Stimulated activated CD4-positive, alpha-beta T cell treated with anti-CD3 and anti-CD28 coated beads, Interleukin-4, amount 100 ng/mL, for 24 hours (primary cell): Measurements from ENCODE around the gene SYK.
"Not testable (repeated sequence)": the region's sequence is repeated elsewhere in the genome, so short reads cannot be mapped to it uniquely, and the experiment has no call there.

ENCODE experiments used
- DNase-seq: peaks from one replicate; pipeline ENCODE4 v3.0.0-alpha.2; 2020

The SYK gene

DNA sequence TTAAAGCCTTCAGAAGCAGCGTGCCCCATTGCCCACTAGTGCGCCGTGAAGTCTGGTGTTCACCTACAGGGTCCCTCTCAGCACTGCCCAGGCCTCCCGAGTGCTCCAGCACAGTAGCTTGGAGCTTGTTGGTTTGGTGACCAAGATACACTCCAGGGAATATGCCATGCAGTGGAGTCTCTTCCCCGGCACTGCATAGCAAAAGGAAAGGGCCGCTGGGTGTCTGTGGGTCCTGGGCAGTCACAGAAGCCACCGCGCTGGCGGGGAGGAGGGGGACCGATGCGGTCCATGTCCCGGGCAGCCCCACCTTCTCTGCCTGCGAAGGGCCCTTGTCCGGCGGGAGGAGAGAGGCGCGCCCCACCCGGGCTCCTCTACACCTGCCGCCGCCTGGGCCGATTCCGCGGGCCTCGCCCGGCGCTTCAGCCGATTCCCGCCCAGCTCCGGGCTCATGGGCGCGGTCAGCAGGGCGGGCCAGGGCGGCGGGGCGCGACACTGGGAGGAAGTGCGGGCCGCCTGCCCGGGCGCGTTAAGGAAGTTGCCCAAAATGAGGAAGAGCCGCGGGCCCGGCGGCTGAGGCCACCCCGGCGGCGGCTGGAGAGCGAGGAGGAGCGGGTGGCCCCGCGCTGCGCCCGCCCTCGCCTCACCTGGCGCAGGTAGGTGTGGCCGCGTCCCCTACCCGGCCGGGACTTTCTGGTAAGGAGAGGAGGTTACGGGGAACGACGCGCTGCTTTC lies at the start of gene SYK:
SYK (plus strand) TSS at position 579 of the 732 bp plus-strand sequence. CDS start 42,080 bp downstream, outside the sequence.
- DNase-seq: no peak

DNA sequence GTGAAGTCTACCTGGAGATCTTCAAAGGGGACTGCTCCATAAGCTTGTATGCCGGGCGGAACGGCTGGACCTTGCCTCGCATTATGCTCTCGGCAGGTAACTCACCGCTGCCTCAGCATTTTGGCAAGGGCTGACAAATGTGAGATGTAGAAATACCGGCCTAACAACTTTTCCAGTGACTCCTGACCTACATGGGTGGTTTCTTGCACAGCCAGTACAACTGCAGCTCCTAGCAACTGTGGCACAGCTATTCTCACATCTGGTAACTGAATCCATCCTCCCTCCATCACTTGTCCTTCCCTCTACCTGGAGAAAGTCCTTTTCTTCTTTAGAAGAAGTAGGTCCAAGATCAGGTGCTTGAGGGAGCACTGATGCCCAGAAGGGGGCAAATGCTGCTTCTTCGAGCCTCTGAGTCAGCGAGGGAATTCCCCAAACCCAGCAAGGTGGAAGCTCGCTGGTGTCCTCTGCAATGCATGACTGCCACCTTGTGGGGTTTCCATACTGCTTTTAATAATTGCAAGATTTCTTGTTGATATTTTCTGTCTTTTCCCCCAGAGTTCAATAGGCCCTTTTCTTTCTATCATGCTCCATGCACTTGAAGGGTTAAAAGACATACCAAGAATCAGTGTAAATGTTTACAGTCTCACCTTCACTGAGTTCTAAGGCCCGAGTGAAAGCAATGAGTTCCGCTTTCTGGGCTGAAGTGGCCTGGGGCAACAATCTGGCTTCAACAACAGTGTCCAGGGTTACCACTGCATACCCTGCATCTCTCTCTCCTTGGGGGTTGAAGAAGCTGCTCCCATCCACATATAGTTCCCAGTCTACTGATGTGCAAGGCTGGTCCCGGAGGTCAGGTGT lies 45.9 kb upstream of the SYK start:
- DNase-seq: peak; percentile 78

DNA sequence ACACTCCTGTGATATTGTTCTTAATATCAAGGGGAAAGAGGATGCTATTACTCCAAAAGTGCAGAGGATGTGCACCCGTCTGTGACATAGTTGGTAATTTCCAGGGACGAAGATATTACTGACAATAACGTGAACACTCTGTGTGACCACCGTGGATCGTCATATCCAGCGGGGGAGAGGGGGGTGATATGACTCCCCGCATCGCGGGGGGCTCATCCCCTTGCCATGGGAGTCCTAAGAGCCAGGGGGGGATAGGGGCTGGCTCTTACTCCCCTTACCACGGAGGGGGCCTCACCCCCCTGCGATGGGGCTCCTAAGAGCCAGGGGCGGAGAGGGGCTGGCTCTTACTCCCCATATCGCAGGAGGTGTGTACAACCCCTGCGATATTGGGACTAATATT lies 41.0 kb upstream of the SYK start:
- not testable (repeated sequence) for DNase-seq

DNA sequence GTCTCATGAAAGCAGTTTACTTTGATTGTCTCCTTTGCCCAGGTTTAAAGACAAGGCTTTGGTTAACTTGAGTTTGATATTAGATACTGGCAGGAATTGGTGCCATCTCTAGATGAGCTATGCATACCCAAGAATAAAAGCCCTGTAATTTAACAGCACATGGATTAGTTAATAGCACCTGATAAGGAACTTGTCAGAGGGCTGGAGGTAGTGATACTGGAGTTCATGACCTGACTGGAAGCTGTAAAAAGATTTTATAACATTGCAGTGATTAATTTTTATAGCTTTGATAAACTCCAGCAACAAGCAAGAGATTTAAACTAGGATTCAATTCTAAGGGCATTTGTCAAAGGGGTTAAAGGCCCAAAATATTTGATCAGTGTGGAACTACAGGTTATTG lies 34.9 kb upstream of the SYK start:
- no peak for DNase-seq

DNA sequence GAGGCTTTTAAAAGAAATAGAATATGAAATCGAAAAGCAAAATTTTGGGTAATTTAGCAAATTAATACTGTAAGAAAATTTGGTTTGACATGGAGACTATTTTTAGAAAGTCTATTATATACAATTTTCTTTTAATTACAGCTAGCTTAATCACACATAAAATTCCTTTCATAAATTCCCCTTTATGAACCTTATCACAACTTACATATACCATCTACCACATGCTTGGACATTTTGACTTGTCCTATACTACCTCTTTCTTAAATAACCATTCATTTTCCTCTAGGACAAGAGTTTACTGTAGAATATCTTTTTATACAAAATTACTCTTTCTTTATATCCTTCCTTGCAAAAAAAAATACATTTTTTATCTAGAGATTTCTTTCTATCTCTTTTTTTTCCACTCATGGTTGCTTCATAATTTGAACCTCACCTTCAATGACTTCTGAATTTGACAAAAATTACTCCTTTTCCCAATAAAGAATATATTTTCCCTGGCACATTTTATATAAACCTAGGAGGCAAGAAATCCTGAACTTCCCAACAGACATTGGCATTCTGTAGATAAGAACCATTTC lies 34.0 kb upstream of the SYK start:
- no peak for DNase-seq

DNA sequence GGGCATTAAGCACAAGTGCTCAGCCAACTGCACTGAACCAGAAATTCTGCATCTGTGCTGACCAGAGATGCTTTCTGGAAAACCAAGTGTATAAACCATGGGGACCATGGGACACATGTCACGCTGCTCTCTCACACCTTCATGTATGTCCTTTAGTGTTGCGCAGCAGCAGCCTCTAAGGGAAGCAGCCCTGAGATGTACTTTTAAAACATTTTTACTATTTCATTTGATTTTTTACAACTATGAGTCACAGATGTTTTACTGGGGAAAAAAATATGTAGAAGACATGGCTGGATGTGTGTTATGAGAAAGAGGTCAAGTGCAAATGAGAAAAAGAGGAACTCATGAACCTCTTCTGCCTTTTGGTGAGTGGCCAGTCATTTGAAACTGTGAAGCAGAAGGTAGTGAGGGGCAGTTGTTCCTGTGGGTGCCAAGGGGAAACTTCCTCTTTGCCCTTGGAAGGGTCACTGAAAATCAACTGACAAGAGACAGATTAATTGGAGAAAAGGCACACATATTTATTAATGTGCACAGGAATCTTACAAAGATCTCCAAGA lies 31.4 kb upstream of the SYK start:
- DNase-seq: no peak

DNA sequence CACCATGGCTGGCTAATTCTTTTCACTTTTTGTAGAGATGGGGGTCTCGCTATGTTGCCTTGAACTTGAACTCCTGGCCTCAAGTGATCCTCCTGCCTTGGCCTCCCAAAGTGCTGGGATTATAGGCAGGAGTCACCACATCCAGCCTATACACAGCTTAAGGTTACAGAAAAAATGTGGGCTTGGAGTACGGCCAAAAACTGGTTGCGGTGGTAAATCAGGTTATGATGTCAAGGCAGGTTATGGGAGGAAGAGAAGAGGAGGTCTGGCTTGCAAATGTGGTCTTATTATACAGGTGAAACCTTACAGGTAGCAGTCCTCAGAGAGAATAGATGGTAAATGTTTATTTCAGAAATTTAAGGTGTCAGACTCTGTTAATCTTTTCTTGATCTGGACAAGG lies 30.7 kb upstream of the SYK start:
- DNase-seq: no peak

DNA sequence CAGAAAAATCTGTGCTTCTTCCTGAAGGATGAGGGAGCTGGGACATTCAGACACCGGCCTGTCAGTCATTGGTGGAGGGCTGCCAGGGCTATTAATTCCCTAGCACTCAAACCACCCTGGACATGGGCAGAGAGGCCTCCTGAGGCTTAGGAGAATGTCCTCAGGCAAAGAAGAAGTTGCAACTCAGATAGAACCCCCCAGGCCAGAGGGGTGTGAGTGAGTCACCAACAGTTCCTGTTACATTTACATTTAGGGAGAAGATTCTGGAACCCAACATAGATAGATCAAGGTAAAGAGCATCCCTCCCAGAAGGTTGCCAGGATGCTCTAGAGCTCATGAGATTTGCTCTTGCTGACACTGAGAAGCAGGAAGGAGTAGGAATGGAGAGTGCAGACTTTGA lies 29.2 kb upstream of the SYK start:
- DNase-seq: no peak

DNA sequence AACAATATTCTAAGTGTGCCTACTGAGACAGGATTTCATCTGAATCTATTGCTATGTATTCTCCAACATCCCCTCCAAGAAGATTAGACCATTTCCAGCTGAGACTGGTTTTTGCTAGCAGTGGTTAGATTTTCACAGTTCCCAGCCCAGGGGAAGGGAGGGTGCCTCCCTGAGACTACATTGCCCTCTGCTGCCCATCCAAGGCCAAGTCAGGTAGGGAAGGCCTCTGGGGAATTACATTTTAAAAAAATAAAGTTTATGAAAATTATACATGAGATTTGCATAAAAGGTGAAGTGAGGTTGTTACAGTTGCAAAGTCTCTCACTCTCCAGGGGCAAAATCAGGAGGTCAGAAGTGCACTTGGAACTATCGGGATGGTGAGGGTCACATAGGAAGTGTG lies 28.0 kb upstream of the SYK start:
- no peak for DNase-seq

DNA sequence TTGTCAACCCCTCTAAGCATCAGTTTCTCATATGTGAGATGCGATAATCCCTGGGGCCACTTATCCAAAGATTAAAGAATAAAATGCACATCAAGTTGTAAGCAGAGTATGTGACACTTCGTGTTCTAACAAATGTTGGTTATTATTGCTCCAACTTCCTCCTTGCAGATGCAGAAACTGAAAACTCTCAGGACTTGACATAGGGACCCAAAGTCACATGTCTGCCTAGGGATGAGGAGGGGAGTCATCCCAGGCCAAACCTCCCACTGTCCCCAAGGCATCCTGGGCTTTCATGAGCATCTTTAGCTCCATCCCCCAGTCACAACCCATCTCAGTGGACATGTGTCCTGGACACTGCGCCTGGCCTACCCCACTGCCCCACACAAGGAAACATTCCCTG lies 27.5 kb upstream of the SYK start:
- DNase-seq: no peak

DNA sequence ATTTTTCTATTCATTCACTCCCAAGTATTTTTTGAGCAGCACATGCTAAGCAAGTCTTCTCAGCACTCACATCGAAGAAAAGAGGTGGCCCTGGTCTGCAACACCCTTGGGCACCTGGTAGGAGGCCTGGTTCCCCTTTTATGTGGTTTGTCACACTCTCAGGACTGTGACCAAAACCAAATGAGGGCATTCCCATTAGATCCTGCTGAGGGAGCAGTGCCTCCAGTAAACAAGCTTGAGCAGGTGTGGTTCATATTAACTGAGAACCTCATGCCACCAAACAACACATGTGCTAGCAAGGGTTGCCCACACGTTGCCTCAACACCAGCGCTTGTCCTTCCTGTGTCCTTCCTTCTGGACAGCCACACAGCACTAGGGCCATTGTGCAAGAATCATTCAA lies 26.9 kb upstream of the SYK start:
- no peak for DNase-seq

DNA sequence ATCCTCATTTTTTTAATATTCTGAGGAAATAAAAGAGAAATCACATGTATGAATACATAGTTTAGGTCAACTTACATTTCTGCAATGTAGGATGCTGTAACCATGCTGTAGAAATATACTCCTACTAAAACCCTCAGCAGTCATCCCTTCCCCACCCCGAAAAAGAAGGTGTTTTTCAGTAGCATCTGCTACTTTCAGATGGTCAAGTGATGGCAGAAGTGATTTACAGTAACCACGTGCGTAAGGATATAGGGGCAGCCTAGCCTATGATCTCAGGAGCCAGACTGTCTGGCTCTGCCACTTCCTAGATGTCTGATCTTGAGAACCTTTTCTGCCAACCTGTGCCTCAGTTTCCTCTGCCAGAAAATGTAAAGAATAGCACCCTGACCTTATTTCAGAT lies 26.0 kb upstream of the SYK start:
- DNase-seq: no peak

DNA sequence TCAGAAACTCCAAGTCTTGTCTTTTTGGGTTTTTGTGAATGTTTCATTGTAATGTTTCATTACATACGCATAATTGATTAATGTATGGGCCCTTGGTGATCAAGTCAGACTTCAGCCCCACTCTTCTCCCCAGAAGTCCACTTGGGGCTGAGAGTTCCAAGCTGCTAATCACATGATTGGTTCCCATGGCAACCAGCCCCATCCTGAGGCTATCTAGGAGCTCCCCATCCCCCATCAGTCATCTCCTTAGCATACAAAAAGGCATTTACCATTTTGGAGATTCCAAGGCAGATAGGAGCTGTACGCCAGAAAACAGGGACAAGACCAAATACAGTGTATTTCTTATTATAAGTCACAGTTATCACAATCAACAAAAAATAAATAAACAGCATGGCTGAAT lies 22.9 kb upstream of the SYK start:
- DNase-seq: no peak

DNA sequence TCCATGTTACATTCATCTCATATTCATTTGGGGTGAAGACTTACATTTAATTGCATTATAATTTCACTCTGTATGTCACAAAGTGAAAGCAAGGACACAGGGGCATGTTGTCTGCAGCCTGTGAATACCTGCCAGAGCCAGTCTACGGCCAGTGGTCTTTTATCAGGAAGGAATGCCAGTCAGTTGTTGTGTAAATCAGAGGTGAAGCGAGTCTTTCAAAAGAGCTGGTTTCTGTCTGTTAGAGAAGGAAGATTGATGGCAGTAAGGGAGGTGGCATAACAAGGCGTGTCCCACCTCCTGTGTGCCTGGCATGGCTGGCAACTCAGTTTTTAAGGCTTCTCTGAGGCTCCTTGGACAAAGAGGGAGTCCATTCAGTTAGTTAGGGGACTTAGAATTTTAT lies 18.1 kb upstream of the SYK start:
- DNase-seq: no peak

DNA sequence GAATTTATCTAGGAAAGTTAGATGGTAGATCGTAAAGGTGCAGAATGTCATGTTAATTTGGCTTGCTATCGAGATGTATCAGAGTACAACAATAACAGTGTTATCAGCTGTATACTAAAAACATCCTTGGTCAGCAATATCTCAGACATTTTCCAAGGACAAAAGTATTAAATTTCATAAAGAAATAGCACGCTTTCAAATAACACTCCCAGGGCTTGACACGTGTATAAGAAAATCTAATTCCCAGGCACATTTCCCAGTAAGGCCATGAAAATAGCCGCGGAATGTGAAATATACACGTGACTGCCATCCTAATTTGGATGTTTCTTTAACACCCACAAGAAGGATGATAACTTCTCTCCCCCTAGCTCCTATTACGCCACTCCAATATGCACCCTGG lies 17.7 kb upstream of the SYK start:
- DNase-seq: no peak

DNA sequence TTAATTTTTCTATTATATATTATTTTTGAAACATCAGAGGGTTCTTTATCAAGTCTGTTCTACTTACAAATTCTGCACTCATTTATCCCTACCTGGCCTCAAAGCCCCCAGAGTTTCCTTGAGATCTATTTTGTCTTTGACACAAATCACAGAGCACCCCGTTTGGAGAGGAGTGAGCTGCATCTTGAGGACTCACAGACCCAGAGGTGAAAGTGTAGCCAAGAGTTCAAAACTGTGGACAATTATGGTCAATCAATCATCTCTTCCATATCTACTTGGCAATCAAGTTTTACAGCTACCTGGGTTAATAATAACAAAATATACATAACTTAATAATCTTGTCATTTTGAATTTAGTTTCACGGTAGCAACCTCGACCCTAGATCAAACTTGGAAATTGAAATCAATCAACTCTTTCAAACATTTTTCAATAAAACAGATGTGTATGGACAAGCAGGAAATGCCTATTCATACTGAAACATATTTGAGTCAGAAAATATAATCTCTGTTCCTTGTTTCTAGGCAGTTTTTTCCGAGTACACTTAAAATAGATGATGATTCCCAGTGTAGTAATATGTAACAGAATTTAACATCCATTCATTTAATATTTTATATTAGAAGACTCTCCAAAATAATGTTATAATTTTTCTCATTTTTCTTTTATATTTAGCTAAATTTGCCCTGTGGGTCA lies 13.7 kb upstream of the SYK start:
- no peak for DNase-seq

DNA sequence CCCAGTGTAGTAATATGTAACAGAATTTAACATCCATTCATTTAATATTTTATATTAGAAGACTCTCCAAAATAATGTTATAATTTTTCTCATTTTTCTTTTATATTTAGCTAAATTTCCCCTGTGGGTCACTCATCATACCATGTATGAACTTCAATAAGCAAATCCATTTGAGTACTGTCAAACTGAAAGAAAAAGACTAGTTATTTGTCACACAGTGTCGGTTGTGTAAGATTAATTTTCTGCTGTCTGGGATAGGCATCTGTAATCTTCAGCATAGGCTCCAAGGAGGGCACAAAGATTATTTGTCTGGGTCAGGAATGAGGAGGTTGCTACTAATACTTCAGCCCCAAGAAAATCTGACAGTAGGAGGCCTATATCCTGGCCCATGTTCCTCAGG lies 13.1 kb upstream of the SYK start:
- not testable (repeated sequence) for DNase-seq

DNA sequence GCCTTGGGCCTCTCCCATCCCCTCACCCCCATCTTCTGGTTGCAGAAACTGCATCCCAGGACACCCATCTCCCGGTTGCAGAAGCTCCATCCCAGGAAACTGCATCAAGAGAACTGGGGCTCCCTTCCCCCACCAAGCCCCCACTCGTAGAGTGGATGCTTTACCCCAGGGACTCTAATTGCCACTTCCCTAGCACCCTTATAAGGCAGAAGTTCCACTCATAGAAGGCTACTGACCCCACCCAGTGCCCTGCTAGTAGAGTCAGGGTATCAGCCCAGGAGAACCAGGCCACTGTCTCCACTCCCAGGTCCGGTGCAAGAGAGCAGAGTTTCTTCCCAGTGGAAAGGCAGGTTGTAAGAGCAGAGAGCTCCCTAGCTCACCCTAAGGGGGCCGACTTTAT lies 12.2 kb upstream of the SYK start:
- DNase-seq: no peak

DNA sequence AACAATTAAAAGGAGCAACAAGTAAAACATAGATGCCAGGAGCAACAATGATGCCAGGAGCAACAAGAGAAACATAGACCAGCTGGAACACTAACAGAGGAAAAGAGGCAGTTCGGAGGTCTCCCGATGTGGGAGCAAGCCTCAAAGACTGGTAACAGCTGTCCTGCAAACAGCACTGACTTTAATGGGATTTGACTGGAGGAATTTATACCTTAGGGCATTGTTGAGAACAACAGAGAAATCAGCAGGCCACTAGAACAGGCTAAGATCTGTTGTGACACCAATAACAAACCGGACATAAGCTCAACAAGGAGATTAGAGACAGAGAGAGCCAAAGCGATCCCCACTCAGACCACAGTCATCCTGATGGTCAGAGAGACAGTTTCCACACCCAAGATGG lies 11.8 kb upstream of the SYK start:
- no peak for DNase-seq

DNA sequence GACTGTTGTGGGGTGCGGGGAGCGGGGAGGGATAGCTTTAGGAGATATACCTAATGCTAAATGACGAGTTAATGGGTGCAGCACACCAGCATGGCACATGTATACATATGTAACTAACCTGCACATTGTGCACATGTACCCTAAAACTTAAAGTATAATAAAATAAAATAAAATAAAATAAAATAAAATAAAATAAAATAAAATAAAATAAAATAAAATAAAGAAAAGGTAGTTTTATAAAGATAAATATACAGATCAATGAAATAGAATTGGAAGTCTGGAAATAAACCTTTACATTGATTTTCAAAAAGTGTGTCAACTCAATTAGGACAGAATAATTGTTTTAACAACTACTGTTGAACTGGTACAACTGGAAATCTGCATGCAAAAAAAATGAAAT lies 8.6 kb upstream of the SYK start:
- not testable (repeated sequence) for DNase-seq

DNA sequence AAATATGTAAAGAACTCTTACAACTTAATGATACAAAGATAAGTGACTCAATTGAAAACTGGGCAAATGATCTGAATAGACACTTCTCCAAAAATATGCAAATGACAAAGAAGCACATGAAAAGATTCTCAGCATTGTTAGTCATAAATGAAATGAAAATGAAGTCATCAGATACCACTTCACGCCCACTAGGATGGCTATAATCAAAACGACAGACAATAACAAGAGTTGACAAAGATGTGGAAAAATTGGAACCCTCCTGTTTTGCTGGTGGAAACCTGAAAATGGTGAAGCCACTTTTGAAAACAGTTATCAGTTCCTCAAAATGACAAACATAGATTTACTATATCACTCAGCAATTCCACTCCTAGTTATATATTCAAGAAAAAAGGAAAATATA lies 7.9 kb upstream of the SYK start:
- DNase-seq: no peak

DNA sequence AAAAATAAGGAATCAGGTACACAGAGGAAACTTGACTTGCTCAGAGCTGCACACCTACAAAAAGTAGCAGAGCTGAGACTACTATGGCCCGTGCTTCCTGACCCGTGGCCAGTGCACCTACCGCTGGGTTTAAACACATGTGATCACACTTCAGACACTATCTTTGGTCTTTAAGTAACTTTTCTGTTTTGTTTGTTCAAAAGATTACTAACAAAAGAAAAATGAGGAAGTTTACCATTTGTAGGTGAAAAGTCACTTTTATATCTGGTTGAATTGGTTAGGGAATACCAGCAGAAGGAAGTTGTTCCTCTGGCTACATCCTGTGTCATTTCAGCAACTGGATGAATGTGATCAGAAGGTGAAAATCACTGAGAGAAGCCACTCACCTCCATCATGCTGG lies 6.5 kb upstream of the SYK start:
- no peak for DNase-seq

DNA sequence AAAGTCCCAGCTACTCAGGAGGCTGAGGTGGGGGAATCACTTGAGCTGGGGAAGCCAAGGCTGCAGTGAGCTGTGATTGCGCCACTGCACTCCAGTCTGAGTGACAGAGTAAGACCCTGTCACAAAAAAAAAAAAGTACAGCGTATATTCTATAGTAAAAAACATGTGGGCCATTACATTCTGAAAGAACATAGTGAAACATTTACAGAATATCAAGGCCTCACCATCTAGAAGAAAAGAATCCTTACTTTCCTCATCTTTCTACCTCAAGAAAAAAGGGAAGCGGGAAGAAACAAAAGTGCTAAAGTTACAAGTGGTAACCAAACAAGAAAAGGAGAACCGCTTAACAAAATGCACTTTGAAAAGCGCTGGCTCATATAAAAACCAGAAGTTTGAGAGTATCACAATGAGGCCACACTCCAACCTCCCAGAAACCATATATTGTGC lies 5.7 kb upstream of the SYK start:
- DNase-seq: no peak
